HepG2 (cell line): ENCODE measurements around the gene PPFIA2. TPM values are rescaled to one million over a fixed set of nuclear protein-coding genes. Genes with fewer than 3 reads are reported as not detected.

Experiments used
- ATAC-seq: fragments of 200-7000 bp; cut with Tn5 transposase; 3 replicates; pipeline ENCODE4 v1.9.1; 2020; ENCODE audit warnings: mild to moderate bottlenecking, moderate library complexity
- BruUV-seq: library from RNA; stranded (reverse); fragments of 400-500 nt; replicated peaks from 2 replicates; lab custom pipeline; 2021; lab: Mats Ljungman, UMichigan
- CTCF ChIA-PET: fragments of 300-600 bp; formaldehyde crosslinking; extraction: SDS; loops from one replicate; lab custom pipeline; 2021; ENCODE audit warnings: low total read pairs, inconsistent platforms, low intra/inter-chr PET ratio; lab: Yijun Ruan, JAX
- POLR2A ChIA-PET: fragments of 350-600 bp; sonication (Branson Sonifier 250); formaldehyde crosslinking; loops from one replicate; lab custom pipeline; 2020; ENCODE audit warnings: antibody characterized with exemption, inconsistent platforms; lab: Yijun Ruan, JAX
- DNase-seq: peaks from one replicate; pipeline ENCODE4 v3.0.0-alpha.2; 2015; ENCODE audit warnings: low spot score
- FAIRE-seq: peaks from 3 replicates; lab custom pipeline; 2011; peaks lifted over from hg19 to GRCh38; lab: Jason Lieb, UNC
- H2AFZ ChIP-seq: one replicate; pipeline ENCODE4 v1.6.1; 2011; ENCODE audit warnings: low read length, inconsistent platforms
- H3K27ac ChIP-seq: fragments of 300-600 bp; 3 replicates; pipeline ENCODE4 v1.8.0; 2011; ENCODE audit warnings: mixed run types, mild to moderate bottlenecking, mixed read lengths, low read length, inconsistent platforms; ENCODE audit not compliant: insufficient read depth; ENCODE audit errors: extremely low read length
- H3K27me3 ChIP-seq, 2 experiments: fragments of 200-600 bp in 1 of 2; 2 replicates in 1 of 2; 3 replicates in 1 of 2; pipeline versions ENCODE4 v1.6.0 to v1.8.0; 2011; ENCODE audit warnings: low read length in 2 of 2, mild to moderate bottlenecking in 2 of 2, moderate library complexity in 2 of 2, inconsistent platforms in 1 of 2; ENCODE audit not compliant: insufficient read depth in 2 of 2, control insufficient read depth in 1 of 2
- H3K36me3 ChIP-seq, 2 experiments: fragments of 200-600 bp in 1 of 2; replicated peaks in 1 of 2; 2 replicates in 1 of 2; 3 replicates in 1 of 2; pipeline versions ENCODE4 v1.5.1 to v1.8.0; 2011; ENCODE audit warnings: low read length in 2 of 2, inconsistent platforms in 1 of 2; ENCODE audit not compliant: insufficient read depth in 2 of 2, control insufficient read depth in 1 of 2
- H3K4me1 ChIP-seq: 2 replicates; pipeline ENCODE4 v1.5.1; 2012; ENCODE audit warnings: low read length, inconsistent platforms; ENCODE audit not compliant: insufficient read depth
- H3K4me2 ChIP-seq: 2 replicates; pipeline ENCODE4 v1.6.0; 2011; ENCODE audit warnings: low read depth, low read length, inconsistent platforms
- H3K4me3 ChIP-seq, 3 experiments: fragments of 200-600 bp in 1 of 3; sonication (generic), shearing (Covaris generic) in 1 of 3; replicated peaks in 1 of 3; 2 replicates each; pipeline ENCODE4 v1.5.1; 2011 to 2016; ENCODE audit warnings: low read length in 3 of 3, inconsistent platforms in 2 of 3, low read depth in 2 of 3, mild to moderate bottlenecking in 2 of 3, control low read depth in 1 of 3, mixed read lengths in 1 of 3; ENCODE audit not compliant: insufficient read depth in 1 of 3
- H3K79me2 ChIP-seq: one replicate; pipeline ENCODE4 v1.6.1; 2011; ENCODE audit warnings: low read length, inconsistent platforms; ENCODE audit not compliant: insufficient read depth
- H3K9ac ChIP-seq: 2 replicates; pipeline ENCODE4 v1.6.0; 2011; ENCODE audit warnings: mild to moderate bottlenecking, low read depth, low read length, inconsistent platforms; ENCODE audit not compliant: insufficient read depth
- H3K9me3 ChIP-seq: 2 replicates; pipeline ENCODE4 v1.5.1; 2012; ENCODE audit warnings: mild to moderate bottlenecking, low read length
- H4K20me1 ChIP-seq: 2 replicates; pipeline ENCODE4 v1.6.0; 2011; ENCODE audit warnings: inconsistent platforms, mild to moderate bottlenecking, low read length, moderate library complexity; ENCODE audit not compliant: insufficient read depth
- HHEX ChIP-seq: IDR thresholded peaks from 2 replicates; pipeline ENCODE4 v1.6.1; 2016; ENCODE audit warnings: control low read depth
- MTA1 ChIP-seq: sonication (generic); formaldehyde crosslinking; IDR thresholded peaks from 2 replicates; pipeline ENCODE4 v1.4.0; 2020; ENCODE audit warnings: missing genetic modification reagents, mild to moderate bottlenecking, borderline replicate concordance
- NCOA1 ChIP-seq: sonication (generic); formaldehyde crosslinking; IDR thresholded peaks from 2 replicates; pipeline ENCODE4 v1.9.0; 2021; ENCODE audit warnings: missing genetic modification reagents
- SAP130 ChIP-seq: IDR thresholded peaks from 2 replicates; pipeline ENCODE4 v1.6.1; 2016; ENCODE audit warnings: low read depth
- SMYD3 ChIP-seq: sonication (generic); formaldehyde crosslinking; IDR thresholded peaks from 2 replicates; pipeline ENCODE4 v1.8.1; 2023; ENCODE audit warnings: mild to moderate bottlenecking, missing genetic modification reagents
- SNAI1 ChIP-seq: sonication (generic); formaldehyde crosslinking; IDR thresholded peaks from 2 replicates; pipeline ENCODE4 v1.5.0; 2020; ENCODE audit warnings: mild to moderate bottlenecking, missing genetic modification reagents, borderline replicate concordance
- TAF15 ChIP-seq: fragments of 200-400 bp; formaldehyde crosslinking; IDR thresholded peaks from one replicate; pipeline ENCODE4 v1.6.1; 2018; ENCODE audit warnings: mild to moderate bottlenecking, low read depth, low read length; ENCODE audit not compliant: poor library complexity, severe bottlenecking
- ZBTB21 ChIP-seq: sonication (generic); formaldehyde crosslinking; IDR thresholded peaks from 2 replicates; pipeline ENCODE4 v1.4.0; 2020; ENCODE audit warnings: missing genetic modification reagents
- ZNF317 ChIP-seq: sonication (generic); formaldehyde crosslinking; IDR thresholded peaks from 2 replicates; pipeline ENCODE4 v1.5.0; 2020; ENCODE audit warnings: mild to moderate bottlenecking, missing genetic modification reagents
- ZNF451 ChIP-seq: sonication (generic); formaldehyde crosslinking; IDR thresholded peaks from 2 replicates; pipeline ENCODE4 v1.5.0; 2020; ENCODE audit warnings: mild to moderate bottlenecking, missing genetic modification reagents
- ZNF652 ChIP-seq: IDR thresholded peaks from 2 replicates; pipeline ENCODE4 v1.6.1; 2016; ENCODE audit warnings: low read depth, borderline replicate concordance
- ZNF782 ChIP-seq: sonication (generic); formaldehyde crosslinking; IDR thresholded peaks from 2 replicates; pipeline ENCODE4 v1.4.0; 2020; ENCODE audit warnings: missing genetic modification reagents, mild to moderate bottlenecking, borderline replicate concordance
- ZSCAN20 ChIP-seq: sonication (generic); formaldehyde crosslinking; IDR thresholded peaks from 2 replicates; pipeline ENCODE4 v1.4.0; 2020; ENCODE audit warnings: missing genetic modification reagents, mild to moderate bottlenecking, borderline replicate concordance
- WGBS: methylation state at CpG from one replicate; pipeline ENCODE4 v1.1.6; 2017; ENCODE audit warnings: low lambda C conversion rate; 5-methylcytosine and 5-hydroxymethylcytosine counted together
- in situ Hi-C: cut with HindIII; loops from 2 replicates; pipeline ENCODE4 v1.10.0; 2017; ENCODE audit warnings: low pct_unique_long_range_greater_than_20kb; ENCODE audit not compliant: extremely low pct_ligation_motif_present
- intact Hi-C: fragments of 100-400 bp; cut with micrococcal nuclease; formaldehyde crosslinking; loops from one replicate; pipeline ENCODE4 v1.10.0; 2022; ENCODE audit not compliant: unreplicated experiment
- polyA plus RNA-seq, 8 experiments: library from polyadenylated mRNA; depleted of rRNA in 3 of 8; stranded (reverse) in 7 of 8; unstranded in 1 of 8; fragments of >200 nt; fragmentation: Illumina TruSeq in 4 of 8; extraction: Trizol in 4 of 8; gene quantifications; 2 replicates each; pipeline versions ENCODE4 v1.2.1 to v1.2.3, GENCODE V29; 2011 to 2016; ENCODE audit warnings: low read depth in 4 of 8, missing spikeins in 1 of 8, mixed read lengths in 1 of 8; ENCODE audit not compliant: insufficient read depth in 1 of 8
- total RNA-seq, 5 experiments: library from RNA; depleted of rRNA; stranded (reverse); fragments of >200 nt; fragmentation: Illumina TruSeq; extraction: Trizol; gene quantifications; 2 replicates each; pipeline ENCODE4 v1.2.3, GENCODE V29; 2016; ENCODE audit warnings: low read depth in 1 of 5
- TF ChIP-seq, protein P1 (sequence below): sonication (generic); formaldehyde crosslinking; IDR thresholded peaks from 2 replicates; pipeline ENCODE4 v1.4.0; 2020; ENCODE audit warnings: missing genetic modification reagents

The PPFIA2 gene
- total and polyA plus RNA-seq, 2 of the 13 experiments (the other 11 are each of a cell fraction or from before 2014, with no cell fraction given): 0.05 TPM; not detected in 1

DNA sequence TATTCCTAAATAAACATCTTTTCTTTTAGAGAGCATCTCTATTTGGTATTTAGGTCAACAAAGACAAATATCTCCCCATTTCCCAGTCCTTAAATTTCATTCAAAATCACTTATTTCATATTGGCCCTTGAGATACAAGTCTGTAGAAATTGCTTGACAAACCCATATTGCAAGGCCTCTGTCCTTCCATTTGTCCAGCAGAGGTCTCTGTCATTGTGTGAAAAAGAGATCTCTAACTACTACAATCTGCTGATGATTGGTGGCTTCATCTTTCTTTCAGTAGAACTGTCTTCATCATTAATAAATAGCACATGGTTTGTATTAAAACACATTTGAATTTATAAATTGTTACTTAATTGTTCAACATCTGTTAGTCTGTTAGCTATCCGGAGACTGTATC, 428.7 kb downstream of the PPFIA2 start:
- 95% methylated on average over 1 of the region's 1 CpG for WGBS
- Histone ChIP-seq H2AFZ (no peak overlapping the region), H3K4me2 (no peak overlapping the region), H3K27me3 (no peaks in the 10 kb centered on the region), H3K36me3 (no peaks in the 10 kb centered on the region), H3K4me3 (no peak overlapping the region), H3K4me1 (no peaks in the 10 kb centered on the region), H3K27ac (no peak overlapping the region), H3K9ac (no peak overlapping the region), H4K20me1 (no peaks in the 10 kb centered on the region)
- no peak for FAIRE-seq
- POLR2A ChIA-PET: no interaction called here
- no peak for DNase-seq
- intact Hi-C loops (no loop called here), in situ Hi-C loops (no loop called here)
- no peak for TF ChIP-seq SNAI1 (CRISPR knock-in tag)
- TF ChIP-seq SMYD3 (CRISPR knock-in tag): no peak
- no peak for TF ChIP-seq ZSCAN20
- no peak for TF ChIP-seq NCOA1 (CRISPR knock-in tag)
- no peak for TF ChIP-seq HHEX (CRISPR knock-in tag)
- TF ChIP-seq SAP130: no peak
- TF ChIP-seq, protein P1, sequence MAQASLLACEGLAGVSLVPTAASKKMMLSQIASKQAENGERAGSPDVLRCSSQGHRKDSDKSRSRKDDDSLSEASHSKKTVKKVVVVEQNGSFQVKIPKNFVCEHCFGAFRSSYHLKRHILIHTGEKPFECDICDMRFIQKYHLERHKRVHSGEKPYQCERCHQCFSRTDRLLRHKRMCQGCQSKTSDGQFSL (CRISPR knock-in tag): no peak
- TF ChIP-seq ZNF451 (CRISPR knock-in tag): no peak
- TF ChIP-seq MTA1 (CRISPR knock-in tag): no peak
- TF ChIP-seq ZNF782: no peak
- TF ChIP-seq ZNF317 (CRISPR knock-in tag): no peak
- TF ChIP-seq ZNF652 (CRISPR knock-in tag): no peak
- TF ChIP-seq ZBTB21: no peak
- no peak for TF ChIP-seq TAF15
- TF ChIP-seq, all 625 proteins: peak for 0
- ATAC-seq: peak; percentile 46; the same call in 1 of the 3 replicates
- Histone ChIP-seq H3K9me3 (no peaks in the 10 kb centered on the region), H3K79me2 (no peaks in the 10 kb centered on the region)
- CTCF ChIA-PET: no interaction called here
- BruUV-seq: no TSS peak
